Endometrial microvascular endothelial cells (primary cell): ENCODE measurements around the gene C3orf38. TPM values are rescaled to one million over a fixed set of nuclear protein-coding genes. Genes with fewer than 3 reads are reported as not detected.
"Not testable (repeated sequence)": the region's sequence is repeated elsewhere in the genome, so short reads cannot be mapped to it uniquely, and the experiment has no call there.

Experiments used
- in situ Hi-C: cut with HindIII; loops from 2 replicates; pipeline ENCODE4 v1.10.0; 2017; ENCODE audit warnings: low sequenced_read_pairs, low pct_unique_long_range_greater_than_20kb; ENCODE audit errors: inconsistent ontology term
- total RNA-seq: library from RNA; depleted of rRNA; stranded (reverse); fragments of >200 nt; gene quantifications from one replicate; pipeline ENCODE4 v1.2.3, GENCODE V29; 2015; ENCODE audit errors: inconsistent ontology term

Gene C3orf38
- total RNA-seq, 1 donor from 2014 or later: 15.2 TPM

- in situ Hi-C loops: no loop called here
Observed at GRCh38 chr3:88150371-88150770, 612 bp downstream of the C3orf38 start.

- in situ Hi-C loops: no loop called here
Observed at GRCh38 chr3:88150806-88151205, 1.0 kb downstream of the C3orf38 start.

GRCh38 chr3:88151358-88151757, 1.6 kb downstream of the C3orf38 start:
- in situ Hi-C loops: no loop called here

- in situ Hi-C loops: no loop called here
Observed at GRCh38 chr3:88152841-88153240, 3.1 kb downstream of the C3orf38 start.

- in situ Hi-C loops: no loop called here
Observed at GRCh38 chr3:88166419-88166971, 16.7 kb downstream of the C3orf38 start.

GRCh38 chr3:88167173-88167572, 17.4 kb downstream of the C3orf38 start:
- in situ Hi-C loops: no loop called here

- in situ Hi-C loops: no loop called here
Observed at GRCh38 chr3:88167704-88168103, 17.9 kb downstream of the C3orf38 start.

- in situ Hi-C loops: no loop called here
Observed at GRCh38 chr3:88168171-88168570, 18.4 kb downstream of the C3orf38 start.

- in situ Hi-C loops: no loop called here
Observed at GRCh38 chr3:88180398-88180999, 30.7 kb downstream of the C3orf38 start.

- in situ Hi-C loops: not testable (repeated sequence)
Observed at GRCh38 chr3:88182165-88182918, 32.6 kb downstream of the C3orf38 start.

- in situ Hi-C loops: no loop called here
Observed at GRCh38 chr3:88188436-88188835, 38.7 kb downstream of the C3orf38 start.

- in situ Hi-C loops: no loop called here
Observed at GRCh38 chr3:88189361-88189810, 39.6 kb downstream of the C3orf38 start.

- in situ Hi-C loops: no loop called here
Observed at GRCh38 chr3:88191872-88192409, 42.2 kb downstream of the C3orf38 start.

GRCh38 chr3:88192631-88193030, 42.9 kb downstream of the C3orf38 start:
- in situ Hi-C loops: no loop called here

- in situ Hi-C loops: no loop called here
Observed at GRCh38 chr3:88195951-88196434, 46.2 kb downstream of the C3orf38 start.

- in situ Hi-C loops: no loop called here
Observed at GRCh38 chr3:88198121-88198520, 48.4 kb downstream of the C3orf38 start.

- in situ Hi-C loops: no loop called here
Observed at GRCh38 chr3:88203642-88204055, 53.9 kb downstream of the C3orf38 start.
